ENCODE data around the gene NXF1.

- TF ChIP-seq POLR2A (IDR thresholded peaks at IDR 0.05): no peak
- TF ChIP-seq CTCF (IDR thresholded peaks at IDR 0.05): peak; percentile 95 to 97 (median 96)
- peak in 2 of 4 donors; percentile 6 to 44 for TF ChIP-seq POLR2AphosphoS5 (IDR thresholded peaks at IDR 0.05)
Measured at GRCh38 chr11:62786318-62787004, 18.8 kb downstream of the NXF1 start.
